HG03342 (cell line): Measurements from ENCODE around the gene MACROD2.

Source experiments
- ATAC-seq: cut with Tn5 transposase; IDR thresholded peaks from one replicate; pipeline ENCODE4 v1.9.1; 2021; ENCODE audit warnings: mild to moderate bottlenecking, moderate library complexity; ENCODE audit not compliant: unreplicated experiment

MACROD2 gene

GRCh38 chr20:14568701-14569100, 573.4 kb downstream of the MACROD2 start:
- no peak for ATAC-seq

GRCh38 chr20:14569641-14570040, 574.3 kb downstream of the MACROD2 start:
- no peak for ATAC-seq

GRCh38 chr20:14570811-14571210, 575.5 kb downstream of the MACROD2 start:
- ATAC-seq, result no peak

GRCh38 chr20:14573676-14574075, 578.4 kb downstream of the MACROD2 start:
- no peak for ATAC-seq

- no peak for ATAC-seq
Measured at GRCh38 chr20:14576196-14576877, 581.0 kb downstream of the MACROD2 start.

- ATAC-seq, result no peak
Measured at GRCh38 chr20:14580418-14581074, 585.2 kb downstream of the MACROD2 start.

GRCh38 chr20:14581731-14582130, 586.4 kb downstream of the MACROD2 start:
- no peak for ATAC-seq

- ATAC-seq, result no peak
Measured at GRCh38 chr20:14582855-14583254, 587.5 kb downstream of the MACROD2 start.

- no peak for ATAC-seq
Measured at GRCh38 chr20:14583413-14583812, 588.1 kb downstream of the MACROD2 start.

GRCh38 chr20:14589383-14589782, 594.1 kb downstream of the MACROD2 start:
- no peak for ATAC-seq

- ATAC-seq, result no peak
Measured at GRCh38 chr20:14595051-14595450, 599.7 kb downstream of the MACROD2 start.

- no peak for ATAC-seq
Measured at GRCh38 chr20:14597206-14597715, 601.9 kb downstream of the MACROD2 start.

- no peak for ATAC-seq
Measured at GRCh38 chr20:14599613-14600012, 604.3 kb downstream of the MACROD2 start.

- no peak for ATAC-seq
Measured at GRCh38 chr20:14600527-14600926, 605.2 kb downstream of the MACROD2 start.

- ATAC-seq, result no peak
Measured at GRCh38 chr20:14604143-14604542, 608.8 kb downstream of the MACROD2 start.

- ATAC-seq, result no peak
Measured at GRCh38 chr20:14609328-14610221, 614.3 kb downstream of the MACROD2 start.

- ATAC-seq, result no peak
Measured at GRCh38 chr20:14611479-14611878, 616.2 kb downstream of the MACROD2 start.

GRCh38 chr20:14612391-14612790, 617.1 kb downstream of the MACROD2 start:
- ATAC-seq, result no peak

- no peak for ATAC-seq
Measured at GRCh38 chr20:14616003-14616402, 620.7 kb downstream of the MACROD2 start.

- no peak for ATAC-seq
Measured at GRCh38 chr20:14617123-14617522, 621.8 kb downstream of the MACROD2 start.

- ATAC-seq, result no peak
Measured at GRCh38 chr20:14619411-14619810, 624.1 kb downstream of the MACROD2 start.
